ENCODE measurements around the gene UTF1.

The UTF1 gene

GRCh38 chr10:133245439-133246235, 15.6 kb downstream of the UTF1 start:
- in situ Hi-C loops (cut with HindIII; ENCODE audit: low sequenced_read_pairs) = no loop called here

- in situ Hi-C loops (cut with HindIII; ENCODE audit: low sequenced_read_pairs) = no loop called here
These were observed 16.2 kb downstream of the UTF1 start for GRCh38 chr10:133246236-133246626.

GRCh38 chr10:133247681-133248333, 17.8 kb downstream of the UTF1 start:
- in situ Hi-C loops (cut with HindIII; ENCODE audit: low sequenced_read_pairs) = no loop called here

- in situ Hi-C loops (cut with HindIII; ENCODE audit: low sequenced_read_pairs) = no loop called here
These were observed 18.3 kb downstream of the UTF1 start for GRCh38 chr10:133248334-133248715.

GRCh38 chr10:133249094-133249780, 19.2 kb downstream of the UTF1 start:
- in situ Hi-C loops (cut with HindIII; ENCODE audit: low sequenced_read_pairs) = no loop called here

GRCh38 chr10:133249975-133250754, 20.1 kb downstream of the UTF1 start:
- in situ Hi-C loops (cut with HindIII; ENCODE audit: low sequenced_read_pairs) = loop anchor here (25.0 kb wide), 1 partner anchor 88 kb away; the partner anchor contains the start of gene KNDC1

GRCh38 chr10:133251388-133252222, 21.6 kb downstream of the UTF1 start:
- in situ Hi-C loops (cut with HindIII; ENCODE audit: low sequenced_read_pairs) = loop anchor here (25.0 kb wide), 1 partner anchor 89 kb away; the partner anchor contains the start of gene KNDC1

GRCh38 chr10:133252223-133252552, 22.2 kb downstream of the UTF1 start:
- in situ Hi-C loops (cut with HindIII; ENCODE audit: low sequenced_read_pairs) = loop anchor here (25.0 kb wide), 1 partner anchor 90 kb away; the partner anchor contains the start of gene KNDC1

GRCh38 chr10:133253361-133253955, 23.4 kb downstream of the UTF1 start:
- in situ Hi-C loops (cut with HindIII; ENCODE audit: low sequenced_read_pairs) = loop anchor here (25.0 kb wide), 1 partner anchor 91 kb away; the partner anchor contains the start of gene KNDC1

- in situ Hi-C loops (cut with HindIII; ENCODE audit: low sequenced_read_pairs) = loop anchor here (25.0 kb wide), 1 partner anchor 92 kb away; the partner anchor contains the start of gene KNDC1
These were observed 24.6 kb downstream of the UTF1 start for GRCh38 chr10:133254421-133255120.

GRCh38 chr10:133255323-133255722, 25.3 kb downstream of the UTF1 start:
- in situ Hi-C loops (cut with HindIII; ENCODE audit: low sequenced_read_pairs) = loop anchor here (25.0 kb wide), 1 partner anchor 93 kb away; the partner anchor contains the start of gene KNDC1

GRCh38 chr10:133257489-133258065, 27.6 kb downstream of the UTF1 start:
- in situ Hi-C loops (cut with HindIII; ENCODE audit: low sequenced_read_pairs) = loop anchor here (25.0 kb wide), 1 partner anchor 95 kb away; the partner anchor contains the start of gene KNDC1

- in situ Hi-C loops (cut with HindIII; ENCODE audit: low sequenced_read_pairs) = loop anchor here (25.0 kb wide), 1 partner anchor 96 kb away; the partner anchor contains the start of gene KNDC1
These were observed 28.2 kb downstream of the UTF1 start for GRCh38 chr10:133258066-133258817.

GRCh38 chr10:133258818-133259601, 29.0 kb downstream of the UTF1 start:
- in situ Hi-C loops (cut with HindIII; ENCODE audit: low sequenced_read_pairs) = loop anchor here (25.0 kb wide), 1 partner anchor 97 kb away; the partner anchor contains the start of gene KNDC1

- in situ Hi-C loops (cut with HindIII; ENCODE audit: low sequenced_read_pairs) = loop anchor here (25.0 kb wide), 1 partner anchor 97 kb away; the partner anchor contains the start of gene KNDC1
These were observed 29.6 kb downstream of the UTF1 start for GRCh38 chr10:133259602-133259989.

GRCh38 chr10:133260895-133261725, 31.1 kb downstream of the UTF1 start:
- in situ Hi-C loops (cut with HindIII; ENCODE audit: low sequenced_read_pairs) = loop anchor here (25.0 kb wide), 1 partner anchor 99 kb away; the partner anchor contains the start of gene KNDC1
